ENCODE data around the gene STX18.
A peak's percentile ranks its signal among the peaks of the same experiment; 100 is the strongest.
"Not testable (repeated sequence)": the region's sequence is repeated elsewhere in the genome, so short reads cannot be mapped to it uniquely, and the experiment has no call there.

Gene STX18

DNA sequence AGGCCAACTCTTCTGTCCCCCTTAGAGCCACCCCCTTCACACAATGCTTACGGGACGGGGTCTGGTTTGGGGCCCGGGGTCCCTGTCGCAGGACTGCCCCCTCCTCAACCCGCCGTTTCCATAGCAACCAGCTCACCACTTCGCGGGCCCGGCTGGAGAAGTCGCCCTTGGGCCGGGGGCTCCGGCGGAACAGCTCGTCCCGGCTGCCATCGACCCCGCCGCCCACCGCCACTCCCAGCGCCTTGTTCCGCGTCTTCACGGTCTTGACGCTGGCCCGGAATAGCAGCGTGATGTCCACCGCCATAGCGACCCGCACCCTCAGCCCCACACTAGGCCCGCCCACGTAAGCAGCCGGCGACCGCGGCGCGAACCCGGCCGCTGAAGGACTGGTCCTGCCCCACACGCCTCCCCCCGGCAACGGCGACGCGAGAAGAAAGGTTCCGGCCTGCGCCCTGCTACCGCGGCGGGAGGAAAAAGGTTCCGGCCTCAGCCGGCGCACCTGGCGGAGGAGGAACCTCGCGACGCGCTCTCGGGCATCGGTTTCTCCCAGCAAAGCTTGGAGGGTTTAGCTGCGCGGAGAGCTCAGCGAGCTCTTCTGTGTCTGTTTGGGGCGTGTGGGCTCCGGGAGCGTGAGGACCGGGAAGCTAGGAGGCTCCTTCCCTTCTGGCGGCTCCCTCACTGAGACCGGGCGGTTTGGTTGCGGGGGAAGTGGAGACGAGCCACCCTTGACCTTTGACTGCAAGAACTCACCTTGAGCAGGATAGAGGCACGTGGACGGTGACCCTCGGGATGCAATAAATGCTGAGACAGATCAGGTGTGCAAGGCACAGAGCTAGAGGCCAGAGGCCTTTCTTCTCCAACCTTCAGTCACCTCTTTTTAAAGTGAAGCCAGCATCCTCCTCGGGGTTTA lies at the start of gene STX18:
STX18 (minus strand) TSS at position 388 of the 910 bp plus-strand sequence; CDS start at position 304, 84 bp downstream.
- peak; percentile 61 to 63 for DNase-seq (ENCODE audit: low read depth in 2 of 2)

DNA sequence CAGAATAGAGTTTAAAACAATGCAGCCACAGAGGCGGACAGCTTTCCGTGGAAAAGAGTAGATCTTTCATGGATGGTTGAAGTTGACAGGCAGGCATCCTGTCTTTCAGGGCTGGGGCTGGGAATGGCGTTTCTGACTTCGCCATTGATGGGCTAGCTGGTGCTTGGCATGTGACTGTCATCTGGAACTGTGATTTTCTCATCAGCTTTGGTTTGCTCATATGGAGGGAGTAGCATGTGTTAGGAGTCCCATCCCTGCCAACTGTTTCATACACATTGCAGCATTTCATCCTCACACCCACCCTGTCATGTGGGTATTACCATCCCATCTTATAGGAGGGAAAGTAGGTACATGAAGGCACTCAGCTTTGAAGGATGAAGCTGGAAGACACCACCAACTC lies 49.2 kb upstream of the STX18 start:
- DNase-seq (ENCODE audit: low read depth in 2 of 2): no peak

DNA sequence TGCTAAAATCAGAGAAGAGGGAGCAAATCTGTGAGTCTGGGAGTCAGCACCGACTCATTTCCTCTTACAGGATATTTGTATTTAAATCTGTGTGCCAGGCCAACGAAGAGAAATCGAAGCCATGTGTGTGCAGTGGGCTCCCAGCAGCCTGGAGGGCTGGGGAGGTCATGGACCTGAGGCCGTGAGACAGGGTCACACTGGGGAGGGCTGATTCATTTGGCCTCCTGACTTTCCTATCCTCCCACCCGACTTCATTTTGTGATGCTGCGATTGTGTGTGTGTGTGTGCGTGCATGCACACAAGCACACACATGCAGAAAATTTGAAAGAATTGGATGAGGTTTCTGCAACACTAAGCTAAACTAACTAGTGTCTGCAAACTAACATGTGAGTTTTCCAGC lies 48.7 kb upstream of the STX18 start:
- DNase-seq (ENCODE audit: low read depth in 2 of 2): no peak

DNA sequence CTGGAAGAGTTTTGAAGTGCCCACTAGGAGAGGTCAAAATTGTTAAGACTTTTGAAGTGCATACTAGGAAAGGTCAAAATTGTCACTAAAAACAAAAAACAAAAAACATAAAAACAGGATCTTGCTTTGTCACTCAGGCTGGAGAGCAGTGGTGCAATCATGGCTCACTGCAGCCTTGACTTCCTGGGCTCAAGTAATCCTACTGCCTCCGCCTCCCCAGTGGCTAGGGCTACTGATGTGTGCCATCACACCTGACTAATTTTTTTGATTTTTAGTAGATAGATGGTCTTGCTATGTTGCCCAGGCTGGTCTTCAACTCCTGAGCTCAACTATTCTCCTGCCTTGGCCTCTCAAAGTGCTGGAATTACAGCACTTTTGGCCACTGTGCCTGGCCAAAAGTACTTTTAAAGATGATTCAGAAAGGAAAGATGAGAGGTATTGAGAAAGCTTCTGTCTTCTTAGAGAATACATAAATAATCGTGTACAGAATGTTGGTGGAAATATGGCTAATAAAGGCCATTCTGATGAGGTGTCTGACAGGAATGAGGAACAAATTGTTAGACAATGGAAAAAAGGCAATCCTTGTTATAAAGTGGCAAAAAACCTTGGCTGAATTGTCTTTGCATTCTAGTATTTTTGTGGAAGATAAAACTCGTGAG lies 43.3 kb upstream of the STX18 start:
- DNase-seq (ENCODE audit: low read depth in 2 of 2): peak; percentile 71 to 80

DNA sequence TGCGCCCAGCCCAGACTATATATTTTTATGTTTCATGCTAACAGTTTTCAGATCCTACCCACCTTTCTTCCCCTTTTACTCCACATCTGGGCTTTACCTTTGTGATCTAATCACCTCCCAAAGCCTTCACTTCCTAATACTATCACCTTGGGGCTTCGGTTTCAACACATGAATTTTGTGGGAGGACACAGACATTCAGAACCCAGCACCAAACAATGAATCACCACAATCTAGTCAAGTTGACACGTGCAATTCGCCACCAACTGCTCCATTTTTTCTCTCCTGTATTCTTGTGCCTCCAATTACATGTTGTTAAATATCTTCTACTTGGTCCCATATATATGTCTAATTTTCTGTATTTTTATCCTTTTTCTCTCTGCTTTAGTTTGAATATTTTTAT lies 41.8 kb upstream of the STX18 start:
- DNase-seq (ENCODE audit: low read depth in 2 of 2): no peak

DNA sequence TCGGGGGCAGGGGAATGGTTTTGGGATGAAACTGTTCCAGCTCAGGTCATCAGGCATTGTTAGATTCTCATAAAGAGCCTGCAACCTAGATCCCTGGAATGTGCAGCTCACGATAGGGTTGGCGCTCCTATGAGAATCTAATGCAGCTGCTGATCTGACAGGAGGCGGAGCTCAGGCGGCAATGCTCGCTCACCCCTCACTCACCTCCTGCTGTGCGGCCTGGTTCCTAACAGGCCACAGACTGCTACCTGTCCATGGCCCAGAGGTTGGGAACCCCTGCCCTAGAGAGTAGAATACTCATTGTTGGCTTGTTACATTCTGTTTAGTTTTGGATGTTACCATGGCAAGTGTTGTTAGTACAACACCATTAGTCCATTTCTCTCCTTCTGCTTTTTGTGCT lies 40.8 kb upstream of the STX18 start:
- no peak for DNase-seq (ENCODE audit: low read depth in 2 of 2)

DNA sequence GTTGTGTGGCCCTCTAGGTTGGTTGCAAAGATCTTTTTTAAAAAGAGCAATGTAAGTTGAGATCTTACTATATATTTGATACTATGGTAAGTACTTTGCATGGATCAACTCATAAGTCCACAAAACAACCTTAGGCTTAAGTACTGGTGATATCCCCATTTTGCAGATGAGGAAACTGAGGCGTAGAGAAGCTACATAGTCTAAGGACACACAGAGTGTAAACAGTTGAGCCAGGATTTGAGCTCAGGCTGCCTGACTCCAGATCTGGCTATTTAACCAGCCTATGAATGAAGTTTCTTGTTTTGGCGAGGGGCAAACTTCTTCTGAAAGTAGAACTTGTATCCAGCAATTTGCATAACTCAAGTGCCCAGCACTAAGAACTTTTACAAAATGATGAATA lies 38.6 kb upstream of the STX18 start:
- DNase-seq (ENCODE audit: low read depth in 2 of 2): no peak

DNA sequence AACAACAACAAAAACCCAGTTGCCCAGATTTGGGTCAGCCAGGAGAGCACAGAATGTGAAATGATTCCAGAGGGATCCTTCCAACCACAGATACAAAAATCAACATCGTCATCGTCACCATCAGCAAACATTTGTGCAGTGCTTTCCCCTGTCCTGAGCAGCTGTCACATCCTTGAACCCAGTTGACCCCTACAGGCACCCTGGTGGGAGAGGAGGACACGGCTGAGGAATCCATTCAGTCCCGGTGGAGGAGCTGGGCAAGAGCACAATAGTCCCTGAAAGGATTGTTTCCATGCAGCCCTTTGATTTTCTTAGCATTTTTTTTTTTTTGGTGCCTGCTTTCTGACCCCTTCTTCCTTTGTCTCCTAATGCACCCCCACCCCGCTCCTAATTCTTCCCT lies 37.1 kb upstream of the STX18 start:
- no peak for DNase-seq (ENCODE audit: low read depth in 2 of 2)

DNA sequence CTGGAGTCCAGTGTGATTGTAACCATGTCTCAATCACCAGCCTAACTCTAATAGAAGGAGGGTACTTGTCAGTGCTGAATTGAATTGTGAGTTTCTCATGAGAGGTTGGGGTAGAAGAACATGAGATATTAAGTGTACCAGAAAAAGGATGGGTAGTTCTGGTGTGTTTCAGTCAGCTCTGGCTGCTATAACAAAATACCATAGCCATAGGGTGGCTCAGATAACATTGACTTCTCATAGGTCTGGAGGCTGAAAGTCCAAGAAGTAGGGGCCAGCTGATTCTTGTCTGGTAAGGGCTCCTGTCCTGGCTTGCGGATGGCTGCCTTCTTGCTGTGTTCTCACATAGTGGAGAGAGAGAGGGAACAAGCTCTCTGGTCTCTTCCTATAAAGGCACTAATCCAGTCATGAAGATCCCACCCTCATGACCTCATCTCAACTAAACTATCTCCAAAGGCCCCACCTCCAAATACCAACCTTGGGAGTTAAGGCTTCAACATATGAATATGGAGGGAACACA lies 35.6 kb upstream of the STX18 start:
- no peak for DNase-seq (ENCODE audit: low read depth in 2 of 2)

DNA sequence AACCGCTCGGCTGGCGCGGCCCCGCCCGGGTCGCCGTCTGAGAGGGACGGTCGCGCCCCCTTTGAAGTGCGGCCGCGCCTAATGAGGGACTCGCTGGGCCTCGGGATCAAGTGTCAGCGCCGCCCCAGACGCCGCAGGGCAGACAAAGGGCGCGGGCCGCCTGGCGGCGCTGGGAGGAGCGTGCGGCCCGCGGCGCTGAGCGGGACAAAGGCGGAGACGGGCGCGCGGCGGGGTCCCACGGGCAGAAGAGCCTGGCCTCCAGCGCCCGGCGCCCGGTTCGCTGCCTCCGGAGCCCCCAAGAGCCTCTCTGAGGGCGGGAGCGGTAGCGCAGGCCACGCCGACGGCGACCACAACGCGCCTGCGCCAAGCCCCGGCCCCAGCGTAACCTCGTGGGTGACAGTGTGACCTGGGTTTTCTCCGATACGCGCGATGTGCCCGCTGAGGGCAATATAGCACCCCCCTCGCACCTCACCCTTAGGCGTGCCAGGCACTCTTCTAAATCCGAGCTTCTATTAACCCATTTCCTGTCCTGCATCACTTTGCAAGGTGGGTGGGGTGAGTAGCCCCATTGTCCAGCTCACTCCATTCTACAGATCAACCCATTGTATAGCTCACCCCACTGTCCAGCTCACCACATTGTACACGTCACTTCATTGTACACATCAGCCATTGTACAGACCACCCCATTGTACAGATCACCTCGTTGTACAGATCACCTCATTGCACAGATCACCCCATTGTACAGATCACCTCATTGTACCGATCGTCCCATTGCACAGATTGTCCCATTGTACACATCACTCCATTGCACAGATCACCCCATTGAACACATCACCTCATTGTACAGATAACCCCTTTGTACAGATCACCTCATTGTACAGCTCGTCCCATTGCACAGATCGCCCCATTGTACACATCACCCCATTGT lies 33.7 kb upstream of the STX18 start:
- peak in 1 of 2 experiments; percentile 8 for DNase-seq (ENCODE audit: low read depth in 2 of 2)

DNA sequence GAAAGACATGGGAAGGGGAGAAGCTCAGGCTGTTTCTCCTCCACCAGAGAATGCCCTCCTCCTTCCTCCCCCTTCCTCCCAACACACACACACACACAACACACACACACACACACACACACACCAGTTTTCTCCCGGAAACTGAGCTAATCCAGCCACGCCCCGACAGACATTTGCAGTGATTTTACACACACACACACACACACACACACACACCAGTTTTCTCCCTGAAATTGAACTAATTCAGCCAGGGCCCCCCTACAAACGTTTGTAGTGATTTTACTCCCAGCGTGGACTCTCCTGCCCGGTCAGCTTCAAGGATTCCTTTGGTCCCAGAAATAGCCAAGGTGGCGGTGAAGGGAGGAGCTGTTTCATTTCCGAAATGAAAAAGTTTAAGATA lies 32.9 kb upstream of the STX18 start:
- DNase-seq (ENCODE audit: low read depth in 2 of 2): peak; percentile 68 to 76

DNA sequence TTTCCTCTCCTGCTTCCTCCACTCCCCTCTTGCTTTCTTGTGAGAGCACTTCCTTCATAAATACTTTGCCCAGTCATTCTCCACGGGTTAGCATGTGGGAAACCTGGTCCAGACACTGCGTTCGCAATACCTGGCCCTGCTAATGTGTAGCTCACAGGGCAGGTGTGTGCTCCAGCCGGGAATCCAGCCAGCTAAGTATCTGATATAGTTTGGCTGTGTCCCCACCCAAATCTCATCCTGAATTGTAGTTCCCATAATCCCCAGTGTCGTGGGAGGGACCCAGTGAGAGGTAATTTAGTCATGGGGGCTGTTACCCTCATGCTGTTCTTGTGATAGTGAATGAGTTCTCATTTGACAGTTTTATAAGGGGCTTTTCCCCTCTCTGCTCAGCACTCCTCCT lies 32.2 kb upstream of the STX18 start:
- no peak for DNase-seq (ENCODE audit: low read depth in 2 of 2)

DNA sequence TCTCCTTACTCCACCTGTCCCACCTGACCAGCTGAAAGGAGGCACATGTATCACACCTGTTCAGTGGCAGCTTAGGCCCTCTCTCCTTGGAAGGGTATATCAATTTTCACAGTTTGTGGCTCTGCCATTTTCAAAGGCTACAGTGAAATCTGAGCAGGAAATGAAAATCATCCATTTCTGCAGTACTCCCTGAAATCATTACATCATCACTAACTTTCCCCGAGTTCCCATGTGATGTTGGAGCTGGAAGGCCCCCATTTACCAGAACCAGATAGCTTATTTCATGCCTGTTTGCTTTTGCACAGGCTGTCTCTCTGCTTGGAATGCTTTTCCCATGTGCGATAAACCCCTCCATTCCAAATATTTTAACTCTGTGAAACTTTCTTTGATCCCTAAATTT lies 31.0 kb upstream of the STX18 start:
- DNase-seq (ENCODE audit: low read depth in 2 of 2): no peak

DNA sequence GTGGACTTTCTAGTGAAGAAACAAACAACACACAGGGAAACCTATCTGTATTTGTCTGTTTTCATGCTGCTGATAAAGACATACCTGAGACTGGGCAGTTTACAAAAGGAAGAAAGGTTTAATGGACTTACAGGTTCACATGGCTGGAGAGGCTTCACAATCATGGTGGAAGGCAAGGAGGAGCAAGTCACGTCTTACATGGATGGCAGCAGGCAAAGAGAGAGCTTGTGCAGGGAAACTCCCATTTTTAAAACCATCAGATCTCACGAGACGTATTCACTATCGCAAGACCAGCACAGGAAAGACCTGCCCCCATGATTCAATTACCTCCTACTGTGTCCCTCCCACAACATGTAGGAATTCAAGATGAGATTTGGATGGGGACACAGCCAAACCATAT lies 28.0 kb upstream of the STX18 start:
- DNase-seq (ENCODE audit: low read depth in 2 of 2): not testable (repeated sequence)

DNA sequence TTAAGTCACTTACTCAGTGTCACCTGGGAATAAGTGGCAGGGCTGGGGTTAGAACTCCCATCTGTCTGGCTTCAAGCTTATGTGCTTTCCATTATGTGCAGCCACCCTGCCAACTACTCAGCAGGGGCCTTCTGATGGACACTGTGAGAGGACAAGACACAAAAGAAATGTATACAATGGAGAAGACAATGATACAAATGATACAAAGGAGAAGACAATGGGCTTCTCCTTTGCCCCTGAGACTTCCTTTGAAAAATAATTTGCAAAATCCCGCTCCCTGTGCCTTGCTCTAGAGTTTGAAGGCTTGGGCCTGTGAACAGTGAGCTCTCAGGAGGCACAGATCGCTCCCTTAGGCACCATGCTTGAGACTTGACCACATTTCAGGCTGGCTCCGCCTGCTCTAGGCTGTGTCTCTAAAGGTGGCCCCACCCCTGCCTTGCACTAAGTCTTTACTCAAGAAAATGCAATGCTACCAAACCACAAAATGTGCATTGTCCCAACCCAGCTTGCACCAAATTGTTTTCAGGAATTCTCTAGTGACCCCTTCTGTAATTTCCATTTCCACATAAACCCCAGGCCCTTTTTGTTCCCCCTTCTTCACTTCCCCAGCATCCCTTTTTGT lies 27.1 kb upstream of the STX18 start:
- no peak for DNase-seq (ENCODE audit: low read depth in 2 of 2)

DNA sequence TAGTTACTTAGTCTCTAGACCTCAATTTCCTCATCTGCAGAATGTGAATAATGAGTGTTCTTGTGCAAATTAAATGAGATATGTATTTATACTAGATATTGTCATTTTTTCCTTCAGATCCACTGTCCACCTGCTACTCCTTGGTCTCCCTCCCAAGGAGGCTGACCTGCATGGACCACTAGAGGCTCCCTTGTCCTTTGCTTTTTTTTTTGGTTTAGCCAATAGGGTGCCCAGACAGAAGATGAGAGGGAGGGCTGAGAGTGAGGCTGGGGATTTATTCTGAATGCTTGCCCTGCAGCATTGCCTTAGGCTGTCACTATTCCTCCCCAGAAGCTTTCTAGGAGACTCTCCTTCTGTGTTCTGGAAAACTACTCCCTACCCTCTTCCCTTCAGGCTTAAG lies 24.5 kb upstream of the STX18 start:
- DNase-seq (ENCODE audit: low read depth in 2 of 2): not testable (repeated sequence)

DNA sequence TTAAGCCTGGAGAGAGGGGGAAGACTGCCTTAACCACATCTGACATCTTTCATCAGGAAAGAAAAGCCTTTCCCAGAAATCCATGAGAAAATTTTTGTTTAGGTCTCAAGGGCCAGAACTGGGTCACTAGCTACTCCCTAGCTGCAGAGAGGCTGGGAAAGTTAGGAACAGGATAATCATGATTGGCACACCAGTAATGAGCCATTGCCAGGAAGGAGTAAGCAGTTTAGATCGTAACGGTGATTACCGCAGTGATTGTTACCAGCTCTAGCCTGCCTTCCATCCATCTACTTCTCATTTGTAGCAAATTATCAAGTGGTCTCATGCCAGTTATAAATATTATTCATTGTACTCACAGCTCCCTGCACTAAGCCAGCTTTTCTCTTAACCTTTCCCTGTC lies 22.7 kb upstream of the STX18 start:
- no peak for DNase-seq (ENCODE audit: low read depth in 2 of 2)

DNA sequence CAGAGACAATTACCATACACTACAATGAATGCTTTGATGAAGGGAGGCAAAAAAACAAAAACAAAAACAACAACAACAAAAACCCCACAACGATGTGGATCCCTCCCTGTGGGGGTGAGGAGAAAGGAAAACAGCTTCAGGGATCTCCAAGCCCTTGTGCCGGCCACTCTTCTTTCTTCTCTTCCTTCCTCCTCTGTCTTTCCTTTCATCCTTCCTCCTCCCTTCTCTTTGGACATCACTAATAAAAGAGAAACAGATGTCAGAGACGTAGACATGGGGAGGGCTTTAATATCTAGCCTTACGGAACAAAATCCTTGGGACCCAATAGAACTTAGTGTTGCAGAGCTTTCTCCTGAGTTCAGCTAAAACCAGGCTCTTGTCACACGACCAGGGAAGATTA lies 18.8 kb upstream of the STX18 start:
- DNase-seq (ENCODE audit: low read depth in 2 of 2): no peak

DNA sequence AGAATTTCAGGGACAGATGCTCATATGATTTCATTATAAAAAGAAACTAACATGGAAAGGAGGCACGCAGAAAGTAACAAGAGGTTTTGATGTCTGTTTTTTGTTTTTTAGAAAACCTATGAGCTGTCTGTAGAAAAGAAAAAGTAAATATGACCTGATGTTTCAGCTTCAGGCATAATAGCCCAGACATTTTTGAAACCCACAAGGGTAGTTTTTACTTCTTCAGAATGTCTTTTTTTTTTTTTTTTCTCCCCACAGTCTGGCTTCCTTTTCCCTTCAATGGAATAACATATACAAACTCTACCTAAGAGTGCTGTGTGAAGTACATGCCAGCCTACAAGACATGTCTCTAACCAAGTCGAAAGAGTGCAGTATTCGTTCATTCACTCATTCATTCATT lies 18.3 kb upstream of the STX18 start:
- no peak for DNase-seq (ENCODE audit: low read depth in 2 of 2)

DNA sequence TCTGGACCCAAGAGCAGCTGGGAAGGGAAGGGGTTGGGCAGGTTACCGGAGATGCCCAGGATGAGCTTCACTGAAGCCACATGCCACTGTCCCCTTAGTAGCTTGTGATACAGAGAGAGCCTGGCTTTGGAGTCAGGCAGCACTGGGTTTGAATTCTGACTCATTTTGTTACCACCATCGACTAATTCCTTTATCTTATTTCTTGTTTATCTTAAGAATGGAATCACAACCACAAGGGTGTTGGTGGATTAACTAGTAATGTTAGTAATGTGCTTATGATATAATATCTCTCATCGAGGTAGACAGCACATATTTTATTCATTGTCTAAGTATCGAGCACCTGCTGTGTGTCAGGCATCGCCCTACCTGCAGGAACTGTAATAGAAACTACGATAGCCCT lies 17.7 kb upstream of the STX18 start:
- no peak for DNase-seq (ENCODE audit: low read depth in 2 of 2)

DNA sequence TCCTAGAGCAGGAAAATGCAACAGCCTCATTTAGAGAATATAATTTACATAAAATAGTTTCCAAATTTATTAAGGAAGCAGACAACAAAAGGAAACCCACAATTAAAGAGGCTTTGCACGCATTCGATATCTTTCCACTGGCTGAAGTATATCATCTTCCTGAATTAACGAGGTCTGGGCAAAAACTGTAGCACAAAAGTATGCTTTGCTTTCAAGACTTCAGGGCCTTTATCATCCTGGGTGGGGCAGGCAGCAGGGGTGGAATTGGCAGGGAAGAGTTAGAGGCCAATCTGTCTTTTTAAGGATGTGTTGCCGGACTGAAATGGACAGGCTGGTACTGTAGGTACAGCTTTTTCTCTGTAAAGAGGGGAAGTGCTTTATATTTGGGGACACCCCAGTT lies 17.0 kb upstream of the STX18 start:
- DNase-seq (ENCODE audit: low read depth in 2 of 2): no peak

Measured in fibroblast of skin of left biceps (primary cell).